ENCODE results near the gene COG8. TPM values are rescaled to one million over a fixed set of nuclear protein-coding genes. Genes with fewer than 3 reads are reported as not detected.

Gene COG8
- total RNA-seq, 4 donors from 2014 or later = 41.2 to 56.5 (median 52.1) TPM

GRCh38 chr16:69344171-69344570 lies 4.8 kb upstream of the COG8 start:
- DNase-seq (no peak), ATAC-seq (no peak)
- TF ChIP-seq POLR2A (IDR thresholded peaks at IDR 0.05) (no peak), CTCF (IDR thresholded peaks at IDR 0.05 in 4 of 5, conservative IDR thresholded peaks at IDR 0.05 in 1 of 5) (no peak)
- no peak overlapping the region for H3K27ac ChIP-seq
- peaks cover 0 to 44% of the 10 kb centered on the region in 2 donors for H3K36me3 ChIP-seq
- H3K4me3 ChIP-seq = no peak overlapping the region
- no peaks in the 10 kb centered on the region for H3K27me3 ChIP-seq
- H3K9me3 ChIP-seq = no peaks in the 10 kb centered on the region
- in situ Hi-C loops (cut with MboI; ENCODE audit: low sequenced_read_pairs in 4 of 4) (no loop called here), intact Hi-C loops (cut with DNase I; ENCODE audit: low total_unique reads) (no loop called here)
- H3K4me1 ChIP-seq = peaks cover 9% of the 10 kb centered on the region in 2 donors

- H3K4me1 ChIP-seq = peaks cover 19 to 26% of the 10 kb centered on the region in 2 donors
- in situ Hi-C loops (cut with MboI; ENCODE audit: low sequenced_read_pairs in 4 of 4) = no loop called here
- ATAC-seq (peak in 1 of 2 donors; percentile 2), DNase-seq (no peak)
- H3K27ac ChIP-seq = peak overlapping the region; percentile 81 to 95 (median 94)
- H3K36me3 ChIP-seq = peaks cover 0 to 51% of the 10 kb centered on the region in 2 donors
- TF ChIP-seq CTCF (IDR thresholded peaks at IDR 0.05 in 4 of 5, conservative IDR thresholded peaks at IDR 0.05 in 1 of 5) = no peak
- no peak for TF ChIP-seq POLR2A (IDR thresholded peaks at IDR 0.05)
- intact Hi-C loops (cut with DNase I; ENCODE audit: low total_unique reads) = no loop called here
- H3K27me3 ChIP-seq = no peaks in the 10 kb centered on the region
- peak overlapping the region; percentile 81 to 95 (median 90) for H3K4me3 ChIP-seq
- no peaks in the 10 kb centered on the region for H3K9me3 ChIP-seq
Observed at GRCh38 chr16:69340095-69340644, 806 bp upstream of the COG8 start.

GRCh38 chr16:69338557-69339288 lies 641 bp downstream of the COG8 start:
- in situ Hi-C loops (cut with MboI; ENCODE audit: low sequenced_read_pairs in 4 of 4) (no loop called here), intact Hi-C loops (cut with DNase I; ENCODE audit: low total_unique reads) (loop anchor here (1.0 to 2.0 kb wide), 3 partner anchors 8 to 46 kb away; partner anchors contain the start of genes PDF and VPS4A)
- Histone ChIP-seq H3K4me3 (peak overlapping the region; percentile 81 to 95 (median 90)), H3K27me3 (no peaks in the 10 kb centered on the region), H3K36me3 (peaks cover 0 to 60% of the 10 kb centered on the region in 2 donors), H3K4me1 (peaks cover 19 to 26% of the 10 kb centered on the region in 2 donors), H3K9me3 (no peaks in the 10 kb centered on the region), H3K27ac (peak overlapping the region; percentile 81 to 95 (median 94))
- TF ChIP-seq POLR2A (IDR thresholded peaks at IDR 0.05) (no peak), CTCF (IDR thresholded peaks at IDR 0.05 in 4 of 5, conservative IDR thresholded peaks at IDR 0.05 in 1 of 5) (no peak)
- no peak for DNase-seq
- no peak for ATAC-seq

GRCh38 chr16:69334696-69335095 lies 4.7 kb downstream of the COG8 start:
- intact Hi-C loops (cut with DNase I; ENCODE audit: low total_unique reads) (no loop called here), in situ Hi-C loops (cut with MboI; ENCODE audit: low sequenced_read_pairs in 4 of 4) (no loop called here)
- Histone ChIP-seq H3K27me3 (no peaks in the 10 kb centered on the region), H3K4me1 (peaks cover 17 to 27% of the 10 kb centered on the region in 2 donors), H3K4me3 (no peak overlapping the region), H3K9me3 (no peaks in the 10 kb centered on the region), H3K36me3 (peaks cover 0 to 48% of the 10 kb centered on the region in 2 donors), H3K27ac (no peak overlapping the region)
- DNase-seq (no peak), ATAC-seq (no peak)
- TF ChIP-seq POLR2A (IDR thresholded peaks at IDR 0.05) (no peak), CTCF (IDR thresholded peaks at IDR 0.05 in 4 of 5, conservative IDR thresholded peaks at IDR 0.05 in 1 of 5) (no peak)

Data from gastrocnemius medialis (tissue), 4 donors.